T-helper 17 cell (primary cell): Measurements from ENCODE around the gene TMEM80. TPM values are rescaled to one million over a fixed set of nuclear protein-coding genes. Genes with fewer than 3 reads are reported as not detected.
A peak's percentile ranks its signal among the peaks of the same experiment; 100 is the strongest.
"Not testable (repeated sequence)": the region's sequence is repeated elsewhere in the genome, so short reads cannot be mapped to it uniquely, and the experiment has no call there.

Source experiments
- ATAC-seq: fragments of 150-1000 bp; cut with Tn5 transposase; 2 replicates; pipeline ENCODE4 v1.10.0; 2021; ENCODE audit warnings: mild to moderate bottlenecking, moderate library complexity
- DNase-seq, 3 donors: peaks; one replicate each; pipeline versions ENCODE4 v3.0.0 to v3.0.0-alpha.2; 2020 to 2021
- H3K9me3 ChIP-seq: one replicate; pipeline ENCODE4 v1.7.0; 2013; ENCODE audit warnings: low read length, mild to moderate bottlenecking; ENCODE audit not compliant: control insufficient read depth, poor library complexity, severe bottlenecking
- H3K27ac Mint-ChIP-seq: one replicate; pipeline ENCODE4 v1.8.0; 2022; ENCODE audit warnings: mild to moderate bottlenecking, moderate library complexity, mixed read lengths
- H3K27me3 Mint-ChIP-seq: one replicate; pipeline ENCODE4 v1.8.0; 2022; ENCODE audit warnings: mixed read lengths
- H3K36me3 Mint-ChIP-seq: one replicate; pipeline ENCODE4 v1.8.0; 2022; ENCODE audit warnings: low read depth, mixed read lengths
- H3K4me1 Mint-ChIP-seq: one replicate; pipeline ENCODE4 v1.8.0; 2022; ENCODE audit warnings: mild to moderate bottlenecking, mixed read lengths
- H3K4me3 Mint-ChIP-seq: one replicate; pipeline ENCODE4 v1.8.0; 2022; ENCODE audit warnings: mild to moderate bottlenecking, moderate library complexity, mixed read lengths
- total RNA-seq, 4 donors: library from RNA in 2 of 4; stranded (reverse) in 2 of 4; gene quantifications; one replicate each; pipeline ENCODE4 v1.2.3 and lab custom pipeline; 2022 to 2026

Gene TMEM80
- total RNA-seq, 2 donors from 2014 or later = 20.8 to 21.3 TPM

- no peak for DNase-seq
- Mint-ChIP-seq H3K27ac (no peak overlapping the region), H3K4me3 (peak overlapping the region; percentile 28), H3K4me1 (peaks cover 12% of the 10 kb centered on the region), H3K36me3 (peaks cover 2% of the 10 kb centered on the region), H3K27me3 (peaks cover 6% of the 10 kb centered on the region)
- no peaks in the 10 kb centered on the region for H3K9me3 ChIP-seq
- no peak for ATAC-seq
These were observed 28.6 kb downstream of the TMEM80 start for GRCh38 chr11:724049-724777.

- Mint-ChIP-seq H3K4me1 (peaks cover 12% of the 10 kb centered on the region), H3K4me3 (peak overlapping the region; percentile 86), H3K27ac (no peak overlapping the region), H3K27me3 (peaks cover 6% of the 10 kb centered on the region), H3K36me3 (peaks cover 2% of the 10 kb centered on the region)
- no peaks in the 10 kb centered on the region for H3K9me3 ChIP-seq
- DNase-seq (no peak), ATAC-seq (no peak)
These were observed 29.3 kb downstream of the TMEM80 start for GRCh38 chr11:724778-725386.

- Mint-ChIP-seq H3K4me3 (peak overlapping the region; percentile 86), H3K27ac (no peak overlapping the region), H3K4me1 (peaks cover 12% of the 10 kb centered on the region), H3K36me3 (peaks cover 2% of the 10 kb centered on the region), H3K27me3 (peaks cover 6% of the 10 kb centered on the region)
- no peaks in the 10 kb centered on the region for H3K9me3 ChIP-seq
- ATAC-seq (no peak), DNase-seq (no peak)
These were observed 30.1 kb downstream of the TMEM80 start for GRCh38 chr11:725624-726202.

- peaks cover 6% of the 10 kb centered on the region for H3K27me3 Mint-ChIP-seq
- no peak overlapping the region for H3K27ac Mint-ChIP-seq
- peaks cover 2% of the 10 kb centered on the region for H3K36me3 Mint-ChIP-seq
- H3K4me3 Mint-ChIP-seq = peak overlapping the region; percentile 86
- peak in 2 of 3 donors; percentile 41 to 43 for DNase-seq
- peak; percentile 44 for ATAC-seq
- peaks cover 9% of the 10 kb centered on the region for H3K4me1 Mint-ChIP-seq
- no peaks in the 10 kb centered on the region for H3K9me3 ChIP-seq
These were observed 30.9 kb downstream of the TMEM80 start for GRCh38 chr11:726278-727220.

GRCh38 chr11:727281-727701 lies 31.7 kb downstream of the TMEM80 start:
- ATAC-seq (no peak), DNase-seq (no peak)
- H3K36me3 Mint-ChIP-seq = peaks cover 2% of the 10 kb centered on the region
- no peak overlapping the region for H3K27ac Mint-ChIP-seq
- H3K9me3 ChIP-seq = no peaks in the 10 kb centered on the region
- H3K27me3 Mint-ChIP-seq = peaks cover 6% of the 10 kb centered on the region
- H3K4me3 Mint-ChIP-seq = peak overlapping the region; percentile 86
- peaks cover 8% of the 10 kb centered on the region for H3K4me1 Mint-ChIP-seq

GRCh38 chr11:727859-728748 lies 32.5 kb downstream of the TMEM80 start:
- ATAC-seq (peak; percentile 89), DNase-seq (peak; percentile 71 to 83 (median 75))
- peaks cover 6% of the 10 kb centered on the region for H3K4me1 Mint-ChIP-seq
- no peaks in the 10 kb centered on the region for H3K9me3 ChIP-seq
- no peak overlapping the region for H3K27ac Mint-ChIP-seq
- peak overlapping the region; percentile 36 for H3K4me3 Mint-ChIP-seq
- H3K27me3 Mint-ChIP-seq = peaks cover 3% of the 10 kb centered on the region
- H3K36me3 Mint-ChIP-seq = peaks cover 1% of the 10 kb centered on the region

- Mint-ChIP-seq H3K27ac (no peak overlapping the region), H3K36me3 (no peaks in the 10 kb centered on the region), H3K4me1 (peaks cover 3% of the 10 kb centered on the region), H3K4me3 (peak overlapping the region; percentile 19), H3K27me3 (no peaks in the 10 kb centered on the region)
- no peak for DNase-seq
- no peak for ATAC-seq
- no peaks in the 10 kb centered on the region for H3K9me3 ChIP-seq
These were observed 33.4 kb downstream of the TMEM80 start for GRCh38 chr11:728901-729491.

GRCh38 chr11:729492-730074 lies 34.0 kb downstream of the TMEM80 start:
- H3K4me3 Mint-ChIP-seq = no peak overlapping the region
- peaks cover 3% of the 10 kb centered on the region for H3K4me1 Mint-ChIP-seq
- DNase-seq = no peak
- H3K27me3 Mint-ChIP-seq = no peaks in the 10 kb centered on the region
- no peak for ATAC-seq
- H3K9me3 ChIP-seq = no peaks in the 10 kb centered on the region
- H3K27ac Mint-ChIP-seq = no peak overlapping the region
- H3K36me3 Mint-ChIP-seq = no peaks in the 10 kb centered on the region

GRCh38 chr11:733072-733471 lies 37.5 kb downstream of the TMEM80 start:
- H3K27me3 Mint-ChIP-seq = no peaks in the 10 kb centered on the region
- no peak for ATAC-seq
- H3K4me3 Mint-ChIP-seq = no peak overlapping the region
- no peaks in the 10 kb centered on the region for H3K36me3 Mint-ChIP-seq
- H3K27ac Mint-ChIP-seq = no peak overlapping the region
- DNase-seq = no peak
- no peaks in the 10 kb centered on the region for H3K9me3 ChIP-seq
- H3K4me1 Mint-ChIP-seq = peaks cover 9% of the 10 kb centered on the region

- H3K27me3 Mint-ChIP-seq, ATAC-seq, H3K4me1 Mint-ChIP-seq, H3K9me3 ChIP-seq, H3K36me3 Mint-ChIP-seq, H3K4me3 Mint-ChIP-seq, DNase-seq: not testable (repeated sequence)
- peak overlapping the region; percentile 62 for H3K27ac Mint-ChIP-seq
These were observed 38.9 kb downstream of the TMEM80 start for GRCh38 chr11:734541-734940.

GRCh38 chr11:737366-737765 lies 41.8 kb downstream of the TMEM80 start:
- Mint-ChIP-seq H3K4me1 (peaks cover 10% of the 10 kb centered on the region), H3K4me3 (peak overlapping the region; percentile 75), H3K27me3 (no peaks in the 10 kb centered on the region), H3K36me3 (peaks cover 3% of the 10 kb centered on the region), H3K27ac (peak overlapping the region; percentile 32)
- DNase-seq (no peak), ATAC-seq (peak; percentile 39)
- no peaks in the 10 kb centered on the region for H3K9me3 ChIP-seq
